Liver (tissue), 9 donors: ENCODE data around the gene STC2. TPM values are rescaled to one million over a fixed set of nuclear protein-coding genes. Genes with fewer than 3 reads are reported as not detected.

Source experiments
- DNase-seq: peaks from one replicate; pipeline ENCODE4 v3.0.0-alpha.2; 2017; ENCODE audit warnings: low spot score
- H3K27ac ChIP-seq, 2 donors: one replicate each; pipeline ENCODE4 v1.7.0; 2013; ENCODE audit warnings: inconsistent platforms in 2 of 2, low read length in 2 of 2, control low read depth in 1 of 2, low read depth in 1 of 2, mild to moderate bottlenecking in 1 of 2
- H3K27me3 ChIP-seq, 4 donors: one replicate each; pipeline versions ENCODE4 v1.6.1 to v1.7.0; 2013; ENCODE audit warnings: low read length in 3 of 4, inconsistent platforms in 1 of 4, mild to moderate bottlenecking in 1 of 4, moderate library complexity in 1 of 4; ENCODE audit not compliant: control insufficient read depth in 4 of 4, insufficient read depth in 4 of 4
- H3K36me3 ChIP-seq, 4 donors: one replicate each; pipeline versions ENCODE4 v1.6.1 to v1.7.0; 2013; ENCODE audit warnings: low read length in 3 of 4, mild to moderate bottlenecking in 3 of 4, low read depth in 1 of 4, moderate library complexity in 1 of 4; ENCODE audit not compliant: control insufficient read depth in 4 of 4, insufficient read depth in 3 of 4
- H3K4me1 ChIP-seq, 4 donors: one replicate each; pipeline versions ENCODE4 v1.6.1 to v1.7.0; 2013; ENCODE audit warnings: low read length in 3 of 4, mild to moderate bottlenecking in 3 of 4, moderate library complexity in 1 of 4; ENCODE audit not compliant: control insufficient read depth in 4 of 4, insufficient read depth in 4 of 4
- H3K4me3 ChIP-seq, 3 donors: one replicate each; pipeline versions ENCODE4 v1.6.1 to v1.7.0; 2013; ENCODE audit warnings: low read length in 3 of 3, control low read depth in 1 of 3, low read depth in 1 of 3, mild to moderate bottlenecking in 1 of 3
- H3K9ac ChIP-seq, 2 donors: one replicate each; pipeline ENCODE4 v1.7.0; 2013; ENCODE audit warnings: low read length in 2 of 2, mild to moderate bottlenecking in 2 of 2, moderate library complexity in 2 of 2, control low read depth in 1 of 2, low read depth in 1 of 2
- H3K9me3 ChIP-seq, 4 donors: one replicate each; pipeline versions ENCODE4 v1.6.1 to v1.7.0; 2013; ENCODE audit warnings: low read length in 3 of 4; ENCODE audit not compliant: control insufficient read depth in 4 of 4
- EGR1 ChIP-seq, 2 donors: IDR thresholded peaks; 2 replicates each; pipeline ENCODE4 v1.6.1; 2016 to 2018; ENCODE audit warnings: antibody characterized with exemption in 2 of 2, low read depth in 2 of 2
- FOXA1 ChIP-seq: IDR thresholded peaks from 2 replicates; pipeline ENCODE4 v1.6.1; 2016; ENCODE audit warnings: antibody characterized with exemption
- FOXA2 ChIP-seq: IDR thresholded peaks from 2 replicates; pipeline ENCODE4 v1.6.1; 2016; ENCODE audit warnings: antibody characterized with exemption
- GABPA ChIP-seq, 2 donors: IDR thresholded peaks in 1 of 2; conservative IDR thresholded peaks in 1 of 2; 2 replicates each; pipeline ENCODE4 v1.6.1; 2016; ENCODE audit warnings: antibody characterized with exemption in 2 of 2, mild to moderate bottlenecking in 1 of 2, moderate library complexity in 1 of 2
- HNF4A ChIP-seq, 2 donors: conservative IDR thresholded peaks; 2 replicates each; pipeline ENCODE4 v1.6.1; 2016; ENCODE audit warnings: antibody characterized with exemption in 2 of 2, mild to moderate bottlenecking in 2 of 2
- JUND ChIP-seq, 2 donors: IDR thresholded peaks; 2 replicates each; pipeline ENCODE4 v1.6.1; 2016; ENCODE audit warnings: antibody characterized with exemption in 2 of 2
- NR2F2 ChIP-seq: IDR thresholded peaks from 2 replicates; pipeline ENCODE4 v1.6.1; 2016; ENCODE audit warnings: antibody characterized with exemption
- RAD21 ChIP-seq, 2 donors: IDR thresholded peaks; 2 replicates each; pipeline ENCODE4 v1.6.1; 2016; ENCODE audit warnings: antibody characterized with exemption in 2 of 2, mild to moderate bottlenecking in 2 of 2
- RXRA ChIP-seq, 2 donors: IDR thresholded peaks; 2 replicates each; pipeline ENCODE4 v1.6.1; 2017 to 2018; ENCODE audit warnings: antibody characterized with exemption in 2 of 2, mild to moderate bottlenecking in 1 of 2
- SP1 ChIP-seq: IDR thresholded peaks from 2 replicates; pipeline ENCODE4 v1.6.1; 2018; ENCODE audit warnings: antibody characterized with exemption, mild to moderate bottlenecking
- TAF1 ChIP-seq: conservative IDR thresholded peaks from 2 replicates; pipeline ENCODE4 v1.6.1; 2016; ENCODE audit warnings: antibody characterized with exemption, mild to moderate bottlenecking
- YY1 ChIP-seq: IDR thresholded peaks from 2 replicates; pipeline ENCODE4 v1.6.1; 2016; ENCODE audit warnings: antibody characterized with exemption, mild to moderate bottlenecking
- WGBS: extraction: QIAGEN DNeasy Blood & Tissue Kit; methylation state at CpG from one replicate; pipeline ENCODE4 v1.1.7; 2013; 5-methylcytosine and 5-hydroxymethylcytosine counted together
- polyA plus RNA-seq, 2 donors: library from polyadenylated mRNA; stranded (reverse) in 1 of 2; unstranded in 1 of 2; fragments of 200-250 nt in 1 of 2; fragments of >200 nt in 1 of 2; fragmentation: Nextera tagmentation in 1 of 2; extraction: Ambion mirVana in 1 of 2; gene quantifications; one replicate each; pipeline versions ENCODE4 v1.2.1 to v1.2.3, GENCODE V29; 2013 to 2015
- total RNA-seq, 2 donors: library from RNA; depleted of rRNA; stranded (reverse); fragments of >200 nt; gene quantifications; one replicate each; pipeline ENCODE4 v1.2.3, GENCODE V29; 2014
- TF ChIP-seq, protein P1 (sequence below): IDR thresholded peaks from 2 replicates; pipeline ENCODE4 v1.6.1; 2016; ENCODE audit warnings: antibody characterized with exemption
- TF ChIP-seq, protein P2 (sequence below): IDR thresholded peaks from 2 replicates; pipeline ENCODE4 v1.6.1; 2016; ENCODE audit warnings: antibody characterized with exemption, mild to moderate bottlenecking
- TF ChIP-seq, protein P3 (sequence below): IDR thresholded peaks from 2 replicates; pipeline ENCODE4 v1.6.1; 2016; ENCODE audit warnings: antibody characterized with exemption
- TF ChIP-seq, protein P4 (sequence below): fragments of 150-350 bp; IDR thresholded peaks from 2 replicates; pipeline ENCODE4 v1.5.1; 2017; ENCODE audit warnings: improper control_type of control experiment, low read depth, low read length; ENCODE audit not compliant: missing input control
- TF ChIP-seq, protein P5 (sequence below): IDR thresholded peaks from 2 replicates; pipeline ENCODE4 v1.6.1; 2016; ENCODE audit warnings: antibody characterized with exemption
- donor health status: healthy.
- donor health status: healthy.
- donor health status: healthy.
- donor health status: healthy.
- donor health status: healthy.

Gene STC2
- total and polyA plus RNA-seq, 4 donors = 0.04 to 0.18 (median 0.17) TPM; not detected in 1

DNA sequence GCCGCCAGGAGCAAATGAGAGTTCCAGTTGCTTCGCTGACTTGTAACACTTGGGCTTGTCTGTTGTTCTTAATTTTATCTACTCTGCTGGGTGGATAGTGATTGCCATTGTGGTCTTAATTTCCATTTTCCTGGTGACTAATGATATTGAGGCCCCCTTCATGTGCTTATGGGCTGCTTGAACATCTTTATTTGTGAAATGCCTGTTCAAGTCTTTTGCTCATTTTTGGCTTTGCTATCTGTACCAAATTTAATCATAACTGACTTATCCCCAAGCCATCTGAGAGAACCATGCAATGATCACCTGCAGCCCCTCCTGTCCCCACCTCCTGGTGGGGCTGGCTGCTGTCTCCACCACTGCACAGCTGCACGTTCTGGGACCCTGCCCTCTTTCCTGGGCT is 20.5 kb downstream of the STC2 start (continued):
- TF ChIP-seq, protein P1, sequence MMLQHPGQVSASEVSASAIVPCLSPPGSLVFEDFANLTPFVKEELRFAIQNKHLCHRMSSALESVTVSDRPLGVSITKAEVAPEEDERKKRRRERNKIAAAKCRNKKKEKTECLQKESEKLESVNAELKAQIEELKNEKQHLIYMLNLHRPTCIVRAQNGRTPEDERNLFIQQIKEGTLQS = no peak
- TF ChIP-seq NR2F2 (no peak), JUND (IDR thresholded peaks at IDR 0.05) (no peak), YY1 (no peak)

DNA sequence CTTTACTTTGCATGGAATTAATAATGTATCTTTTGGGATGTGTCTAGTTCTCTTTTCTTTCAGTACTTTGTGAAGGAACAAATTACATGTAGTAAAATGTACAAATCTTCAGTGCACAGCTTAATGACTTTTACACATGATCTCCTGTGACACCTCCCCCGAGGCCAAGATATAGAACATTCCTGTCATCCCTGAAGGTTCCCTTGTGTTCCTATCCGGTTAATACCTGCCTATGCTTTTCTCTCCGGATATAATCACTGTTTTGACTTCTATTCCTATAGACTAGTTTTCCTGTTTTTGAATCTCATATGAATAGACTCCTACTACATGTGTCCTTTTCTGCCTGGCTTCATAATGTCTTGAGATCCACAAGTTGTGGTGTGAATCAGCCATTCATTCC is 21.5 kb downstream of the STC2 start:
- H3K9me3 ChIP-seq = peaks cover 0 to 8% (median 2%) of the 10 kb centered on the region in 4 donors
- H3K36me3 ChIP-seq = no peaks in the 10 kb centered on the region
- TF ChIP-seq, protein P2, sequence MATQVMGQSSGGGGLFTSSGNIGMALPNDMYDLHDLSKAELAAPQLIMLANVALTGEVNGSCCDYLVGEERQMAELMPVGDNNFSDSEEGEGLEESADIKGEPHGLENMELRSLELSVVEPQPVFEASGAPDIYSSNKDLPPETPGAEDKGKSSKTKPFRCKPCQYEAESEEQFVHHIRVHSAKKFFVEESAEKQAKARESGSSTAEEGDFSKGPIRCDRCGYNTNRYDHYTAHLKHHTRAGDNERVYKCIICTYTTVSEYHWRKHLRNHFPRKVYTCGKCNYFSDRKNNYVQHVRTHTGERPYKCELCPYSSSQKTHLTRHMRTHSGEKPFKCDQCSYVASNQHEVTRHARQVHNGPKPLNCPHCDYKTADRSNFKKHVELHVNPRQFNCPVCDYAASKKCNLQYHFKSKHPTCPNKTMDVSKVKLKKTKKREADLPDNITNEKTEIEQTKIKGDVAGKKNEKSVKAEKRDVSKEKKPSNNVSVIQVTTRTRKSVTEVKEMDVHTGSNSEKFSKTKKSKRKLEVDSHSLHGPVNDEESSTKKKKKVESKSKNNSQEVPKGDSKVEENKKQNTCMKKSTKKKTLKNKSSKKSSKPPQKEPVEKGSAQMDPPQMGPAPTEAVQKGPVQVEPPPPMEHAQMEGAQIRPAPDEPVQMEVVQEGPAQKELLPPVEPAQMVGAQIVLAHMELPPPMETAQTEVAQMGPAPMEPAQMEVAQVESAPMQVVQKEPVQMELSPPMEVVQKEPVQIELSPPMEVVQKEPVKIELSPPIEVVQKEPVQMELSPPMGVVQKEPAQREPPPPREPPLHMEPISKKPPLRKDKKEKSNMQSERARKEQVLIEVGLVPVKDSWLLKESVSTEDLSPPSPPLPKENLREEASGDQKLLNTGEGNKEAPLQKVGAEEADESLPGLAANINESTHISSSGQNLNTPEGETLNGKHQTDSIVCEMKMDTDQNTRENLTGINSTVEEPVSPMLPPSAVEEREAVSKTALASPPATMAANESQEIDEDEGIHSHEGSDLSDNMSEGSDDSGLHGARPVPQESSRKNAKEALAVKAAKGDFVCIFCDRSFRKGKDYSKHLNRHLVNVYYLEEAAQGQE = no peak
- TF ChIP-seq, protein P3, sequence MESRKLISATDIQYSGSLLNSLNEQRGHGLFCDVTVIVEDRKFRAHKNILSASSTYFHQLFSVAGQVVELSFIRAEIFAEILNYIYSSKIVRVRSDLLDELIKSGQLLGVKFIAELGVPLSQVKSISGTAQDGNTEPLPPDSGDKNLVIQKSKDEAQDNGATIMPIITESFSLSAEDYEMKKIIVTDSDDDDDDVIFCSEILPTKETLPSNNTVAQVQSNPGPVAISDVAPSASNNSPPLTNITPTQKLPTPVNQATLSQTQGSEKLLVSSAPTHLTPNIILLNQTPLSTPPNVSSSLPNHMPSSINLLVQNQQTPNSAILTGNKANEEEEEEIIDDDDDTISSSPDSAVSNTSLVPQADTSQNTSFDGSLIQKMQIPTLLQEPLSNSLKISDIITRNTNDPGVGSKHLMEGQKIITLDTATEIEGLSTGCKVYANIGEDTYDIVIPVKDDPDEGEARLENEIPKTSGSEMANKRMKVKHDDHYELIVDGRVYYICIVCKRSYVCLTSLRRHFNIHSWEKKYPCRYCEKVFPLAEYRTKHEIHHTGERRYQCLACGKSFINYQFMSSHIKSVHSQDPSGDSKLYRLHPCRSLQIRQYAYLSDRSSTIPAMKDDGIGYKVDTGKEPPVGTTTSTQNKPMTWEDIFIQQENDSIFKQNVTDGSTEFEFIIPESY = no peak
- TF ChIP-seq, protein P1 = no peak
- TF ChIP-seq JUND (IDR thresholded peaks at IDR 0.05) (no peak), FOXA1 (no peak), EGR1 (IDR thresholded peaks at IDR 0.05; ENCODE audit: low read depth in 2 of 2) (no peak), FOXA2 (no peak), HNF4A (conservative IDR thresholded peaks at IDR 0.05) (no peak), NR2F2 (no peak), RXRA (IDR thresholded peaks at IDR 0.05) (no peak), TAF1 (no peak), YY1 (no peak), RAD21 (IDR thresholded peaks at IDR 0.05) (no peak), GABPA (IDR thresholded peaks at IDR 0.05 in 1 of 2, conservative IDR thresholded peaks at IDR 0.05 in 1 of 2) (no peak), SP1 (no peak)
- TF ChIP-seq, protein P4, sequence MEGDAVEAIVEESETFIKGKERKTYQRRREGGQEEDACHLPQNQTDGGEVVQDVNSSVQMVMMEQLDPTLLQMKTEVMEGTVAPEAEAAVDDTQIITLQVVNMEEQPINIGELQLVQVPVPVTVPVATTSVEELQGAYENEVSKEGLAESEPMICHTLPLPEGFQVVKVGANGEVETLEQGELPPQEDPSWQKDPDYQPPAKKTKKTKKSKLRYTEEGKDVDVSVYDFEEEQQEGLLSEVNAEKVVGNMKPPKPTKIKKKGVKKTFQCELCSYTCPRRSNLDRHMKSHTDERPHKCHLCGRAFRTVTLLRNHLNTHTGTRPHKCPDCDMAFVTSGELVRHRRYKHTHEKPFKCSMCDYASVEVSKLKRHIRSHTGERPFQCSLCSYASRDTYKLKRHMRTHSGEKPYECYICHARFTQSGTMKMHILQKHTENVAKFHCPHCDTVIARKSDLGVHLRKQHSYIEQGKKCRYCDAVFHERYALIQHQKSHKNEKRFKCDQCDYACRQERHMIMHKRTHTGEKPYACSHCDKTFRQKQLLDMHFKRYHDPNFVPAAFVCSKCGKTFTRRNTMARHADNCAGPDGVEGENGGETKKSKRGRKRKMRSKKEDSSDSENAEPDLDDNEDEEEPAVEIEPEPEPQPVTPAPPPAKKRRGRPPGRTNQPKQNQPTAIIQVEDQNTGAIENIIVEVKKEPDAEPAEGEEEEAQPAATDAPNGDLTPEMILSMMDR = no peak
- TF ChIP-seq, protein P5, sequence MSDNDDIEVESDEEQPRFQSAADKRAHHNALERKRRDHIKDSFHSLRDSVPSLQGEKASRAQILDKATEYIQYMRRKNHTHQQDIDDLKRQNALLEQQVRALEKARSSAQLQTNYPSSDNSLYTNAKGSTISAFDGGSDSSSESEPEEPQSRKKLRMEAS = no peak
- H3K9ac ChIP-seq = no peak overlapping the region
- H3K27me3 ChIP-seq = no peaks in the 10 kb centered on the region
- peaks cover 0 to 2% (median 0%) of the 10 kb centered on the region in 4 donors for H3K4me1 ChIP-seq
- 87% methylated on average over 3 of the region's 3 CpGs for WGBS
- no peak overlapping the region for H3K27ac ChIP-seq
- H3K4me3 ChIP-seq = no peak overlapping the region
- DNase-seq = no peak
